NCI-H2029 (cell line): ENCODE data around the gene EMP2.

ENCODE experiments used
- DNase-seq: peaks from one replicate; lab custom pipeline; 2025; lab: John Stamatoyannopoulos, UW

EMP2 gene

GRCh38 chr16:10610499-10611184 is 30.2 kb upstream of the EMP2 start:
- DNase-seq: no peak

GRCh38 chr16:10609402-10609774 is 29.0 kb upstream of the EMP2 start:
- no peak for DNase-seq

- DNase-seq: no peak
Observed at GRCh38 chr16:10608687-10609401, 28.4 kb upstream of the EMP2 start.

GRCh38 chr16:10607157-10607556 is 26.8 kb upstream of the EMP2 start:
- DNase-seq: no peak

GRCh38 chr16:10606607-10607006 is 26.2 kb upstream of the EMP2 start:
- DNase-seq: no peak

- DNase-seq: no peak
Observed at GRCh38 chr16:10605636-10606035, 25.2 kb upstream of the EMP2 start.

GRCh38 chr16:10601444-10602408 is 21.3 kb upstream of the EMP2 start:
- DNase-seq: no peak

- DNase-seq: no peak
Observed at GRCh38 chr16:10600782-10601443, 20.5 kb upstream of the EMP2 start.

GRCh38 chr16:10599626-10600025 is 19.2 kb upstream of the EMP2 start:
- no peak for DNase-seq

- no peak for DNase-seq
Observed at GRCh38 chr16:10598157-10598556, 17.8 kb upstream of the EMP2 start.

- no peak for DNase-seq
Observed at GRCh38 chr16:10597187-10597601, 16.8 kb upstream of the EMP2 start.

GRCh38 chr16:10594312-10594950 is 14.0 kb upstream of the EMP2 start:
- peak; percentile 98 for DNase-seq

- DNase-seq: no peak
Observed at GRCh38 chr16:10592611-10593010, 12.2 kb upstream of the EMP2 start.

- DNase-seq: no peak
Observed at GRCh38 chr16:10590342-10590741, 9.9 kb upstream of the EMP2 start.

- no peak for DNase-seq
Observed at GRCh38 chr16:10589109-10589508, 8.7 kb upstream of the EMP2 start.

- DNase-seq: no peak
Observed at GRCh38 chr16:10587622-10588021, 7.2 kb upstream of the EMP2 start.

GRCh38 chr16:10584981-10585438 is 4.6 kb upstream of the EMP2 start:
- DNase-seq: no peak

GRCh38 chr16:10583269-10583668 is 2.9 kb upstream of the EMP2 start:
- no peak for DNase-seq

GRCh38 chr16:10581507-10581906 is 1.1 kb upstream of the EMP2 start:
- no peak for DNase-seq

GRCh38 chr16:10580883-10581247 is 467 bp upstream of the EMP2 start:
- no peak for DNase-seq

GRCh38 chr16:10579575-10579964 is 828 bp downstream of the EMP2 start:
- DNase-seq: no peak
